HUDEP-2 (cell line): ENCODE results near the gene IL21R.
A peak's percentile ranks its signal among the peaks of the same experiment; 100 is the strongest.
"Not testable (repeated sequence)": the region's sequence is repeated elsewhere in the genome, so short reads cannot be mapped to it uniquely, and the experiment has no call there.

Experiments used
- DNase-seq, 76 experiments: peaks; one replicate each; lab custom pipeline; 2025; ENCODE audit not compliant: unreplicated experiment in 76 of 76; lab: John Stamatoyannopoulos, UW

The IL21R gene

DNA sequence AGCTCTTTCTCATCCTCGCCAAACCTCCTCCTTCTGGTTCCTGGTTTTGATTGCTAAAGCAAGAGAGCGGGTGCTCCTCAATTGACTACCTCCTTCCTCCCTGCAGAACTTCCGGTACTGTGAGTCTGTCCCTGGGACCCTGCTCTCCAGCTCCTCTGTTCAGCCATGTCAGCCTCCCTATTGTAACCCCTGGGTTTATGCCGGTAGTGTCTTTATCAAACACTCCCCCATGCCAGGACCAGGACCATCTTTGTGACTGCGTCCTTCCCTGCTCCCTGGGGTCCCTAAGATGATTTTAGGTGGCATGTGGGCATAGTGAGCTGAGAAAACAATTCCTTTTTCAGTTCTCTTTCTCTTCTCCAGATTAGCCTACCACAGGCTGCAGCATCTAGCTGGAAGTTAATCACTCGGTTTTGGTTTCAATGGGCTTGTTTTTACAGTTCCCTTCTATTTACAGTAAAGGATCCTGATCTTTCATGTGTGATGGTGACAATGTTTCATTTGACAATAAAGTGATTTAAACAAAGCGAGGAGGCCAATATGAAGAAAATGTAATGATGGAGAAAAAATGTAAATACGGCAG, 27.7 kb upstream of the IL21R start:
- no peak for DNase-seq

DNA sequence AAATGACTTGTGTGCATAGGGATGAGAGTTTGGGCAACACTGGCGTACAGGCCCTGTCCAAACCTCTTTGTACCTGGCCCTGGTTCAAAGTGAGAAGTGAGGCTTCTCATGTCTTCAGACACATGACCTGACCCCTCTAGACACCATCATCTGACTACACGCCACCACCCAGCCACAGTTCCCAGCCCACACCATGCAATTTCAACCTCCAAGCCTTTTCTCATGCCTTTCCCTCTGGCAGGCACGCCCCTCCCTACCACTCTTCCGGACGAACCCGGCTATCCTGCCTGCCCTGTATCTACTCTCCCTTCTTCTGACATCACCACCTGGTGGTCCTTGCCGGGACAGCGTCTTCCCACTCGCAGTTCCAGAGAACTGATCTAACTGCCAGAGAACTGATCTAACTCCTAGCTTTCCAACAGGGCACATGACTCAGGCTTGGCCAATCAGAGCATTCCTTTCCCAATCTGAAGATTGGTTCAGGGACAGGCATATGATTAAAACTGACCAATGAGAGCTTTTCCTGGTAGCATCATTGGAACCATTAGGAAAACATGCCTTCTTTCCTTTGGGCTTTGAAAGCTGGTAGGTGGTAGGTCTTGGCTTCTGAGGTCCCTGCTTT, 27.1 kb upstream of the IL21R start:
- peak in 54 of 76 experiments; percentile 8 to 68 (median 35) for DNase-seq

DNA sequence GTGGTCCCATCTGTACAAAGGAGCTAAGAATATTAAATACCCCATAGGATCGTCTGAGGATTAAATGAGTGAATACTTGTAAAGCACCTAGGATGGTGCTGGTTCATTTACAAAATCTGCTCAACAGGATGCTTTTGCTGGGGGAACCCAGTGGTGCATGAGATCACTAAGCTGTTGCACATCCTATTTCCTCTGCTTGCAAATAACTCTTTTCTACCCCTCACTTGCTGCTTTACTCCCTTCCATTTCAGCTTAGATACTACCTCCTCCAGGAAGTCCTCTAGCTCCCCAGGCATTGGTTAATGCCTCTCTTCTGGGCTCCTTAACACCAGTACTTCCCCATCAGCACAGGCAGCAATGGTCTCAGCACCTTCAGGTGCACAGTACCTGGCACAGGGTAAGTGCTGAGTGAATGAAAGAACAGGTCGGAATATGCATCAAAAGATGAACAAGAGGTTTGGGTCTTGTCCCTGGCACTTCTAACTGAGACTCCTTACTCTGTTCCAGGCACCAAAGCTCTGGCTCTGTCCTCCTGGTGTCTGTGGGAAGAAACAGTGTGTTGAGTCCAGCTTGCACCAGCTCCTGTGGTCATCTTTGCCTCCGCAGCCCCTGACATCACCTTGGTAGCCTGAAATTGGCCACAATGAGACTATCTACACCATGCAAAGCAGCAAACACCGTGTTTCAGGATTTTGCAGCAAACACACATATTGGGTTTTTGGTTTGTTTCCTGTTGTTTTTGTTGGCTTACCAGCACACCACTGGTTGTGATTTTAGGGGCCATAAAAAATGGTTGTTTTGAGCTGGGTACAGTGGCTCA, 24.1 kb upstream of the IL21R start:
- DNase-seq, result no peak

DNA sequence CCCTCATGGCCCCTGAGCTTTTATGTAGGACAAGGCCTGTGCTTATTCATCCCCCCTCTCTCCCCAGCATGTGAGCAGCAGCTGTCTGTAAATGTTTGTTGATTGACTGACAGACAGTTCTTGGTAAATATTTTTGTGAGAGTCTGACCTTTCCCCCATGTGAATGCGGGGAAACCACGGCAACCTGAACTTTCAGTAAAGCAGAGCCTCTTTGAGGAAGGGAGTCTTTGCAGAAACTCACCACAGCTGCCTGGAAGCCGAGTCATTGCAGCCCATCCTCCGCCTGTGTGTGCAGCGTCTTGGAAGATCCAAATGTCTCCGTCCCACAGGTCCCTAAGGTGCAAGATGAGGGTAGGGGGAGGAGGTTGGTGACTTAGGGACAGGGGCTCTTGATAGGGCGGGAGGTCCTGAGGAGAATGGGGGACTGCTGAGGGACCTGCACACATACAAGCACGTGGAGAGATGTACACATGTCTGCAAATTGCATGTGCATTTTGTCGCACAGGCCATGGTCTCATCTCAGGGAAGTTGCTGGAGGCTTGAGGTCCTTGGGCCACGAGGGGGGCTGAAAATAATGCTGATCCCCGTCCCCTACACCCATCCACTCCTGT, 23.0 kb upstream of the IL21R start:
- no peak for DNase-seq

DNA sequence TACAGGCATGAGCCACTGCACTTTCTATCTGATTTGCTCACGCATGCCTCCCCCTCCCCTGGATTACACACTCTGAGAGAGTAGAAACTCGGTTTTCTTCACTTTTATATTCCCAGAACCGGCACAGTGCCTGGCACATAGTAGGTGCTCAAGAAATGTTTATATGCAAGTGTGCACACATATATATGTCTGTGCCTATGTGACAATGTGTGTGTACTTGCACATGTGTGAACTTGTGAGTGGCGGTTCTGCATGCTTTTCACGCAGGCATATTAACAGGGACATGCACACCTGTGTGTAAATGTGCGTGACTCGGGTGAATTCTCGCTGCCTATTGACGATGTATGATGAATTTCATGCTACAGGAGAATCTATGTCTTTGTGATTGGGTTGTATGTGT, 22.1 kb upstream of the IL21R start:
- DNase-seq, result no peak

DNA sequence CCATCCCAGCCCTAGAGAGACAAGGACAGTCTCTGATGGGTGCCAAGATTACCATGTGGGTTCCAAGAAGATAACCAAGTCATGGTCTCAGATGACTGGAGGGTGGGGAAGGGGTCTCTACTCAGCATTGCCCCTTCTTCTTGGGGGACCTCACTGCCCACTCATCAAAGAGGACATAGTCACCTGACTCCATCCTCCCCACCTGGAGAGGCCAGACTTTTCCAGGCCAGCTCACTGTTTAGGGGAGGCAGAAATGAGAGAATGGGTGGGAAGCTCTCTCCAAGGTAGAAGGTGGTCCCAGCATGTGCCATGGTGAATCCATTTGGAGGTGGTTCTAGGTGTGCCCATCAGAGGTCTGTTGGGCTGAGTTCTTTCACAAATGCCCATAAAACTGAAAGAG, 20.7 kb upstream of the IL21R start:
- DNase-seq, result no peak

DNA sequence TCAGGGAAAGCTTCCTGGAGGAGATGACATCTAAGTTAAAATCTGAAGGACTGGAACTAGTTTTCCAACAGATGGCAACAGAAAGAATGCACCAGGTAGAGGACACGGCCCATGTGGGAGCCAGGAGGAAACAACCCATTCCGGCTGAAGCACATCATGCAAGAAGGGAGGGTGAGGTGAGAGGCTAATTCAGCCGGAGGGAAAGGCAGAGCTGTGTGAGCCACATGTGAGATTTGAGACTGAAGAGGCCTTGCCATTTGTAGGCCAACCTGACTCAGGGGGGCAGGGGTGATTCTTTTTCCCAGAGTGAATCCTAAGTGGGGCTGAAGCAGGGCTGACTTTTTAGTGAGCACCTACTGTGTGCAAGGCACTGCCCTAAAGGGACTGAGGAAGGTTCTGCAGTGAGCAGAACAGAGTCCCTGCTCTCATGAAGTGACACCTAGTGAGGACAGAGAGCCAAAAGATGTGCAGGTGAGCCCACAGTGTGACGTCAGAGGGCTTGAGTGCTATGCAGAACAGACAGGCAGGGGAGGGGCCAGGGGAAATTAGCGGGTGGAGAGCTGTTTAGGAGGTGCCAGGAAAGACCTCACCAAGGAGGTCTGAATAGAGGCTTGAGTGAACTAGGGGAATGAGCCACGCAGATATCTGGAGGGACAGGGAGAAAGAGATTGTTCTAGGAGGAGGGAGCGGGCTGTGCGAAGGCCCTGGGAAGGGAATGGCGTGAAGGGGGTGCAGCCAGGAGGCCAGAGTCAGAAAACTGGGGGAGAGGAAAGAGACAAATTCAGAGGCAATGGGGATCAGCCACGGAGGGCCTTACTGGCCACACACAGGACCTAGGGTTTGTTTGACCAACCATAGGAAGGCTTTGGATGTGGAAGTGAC, 19.8 kb upstream of the IL21R start:
- no peak for DNase-seq

DNA sequence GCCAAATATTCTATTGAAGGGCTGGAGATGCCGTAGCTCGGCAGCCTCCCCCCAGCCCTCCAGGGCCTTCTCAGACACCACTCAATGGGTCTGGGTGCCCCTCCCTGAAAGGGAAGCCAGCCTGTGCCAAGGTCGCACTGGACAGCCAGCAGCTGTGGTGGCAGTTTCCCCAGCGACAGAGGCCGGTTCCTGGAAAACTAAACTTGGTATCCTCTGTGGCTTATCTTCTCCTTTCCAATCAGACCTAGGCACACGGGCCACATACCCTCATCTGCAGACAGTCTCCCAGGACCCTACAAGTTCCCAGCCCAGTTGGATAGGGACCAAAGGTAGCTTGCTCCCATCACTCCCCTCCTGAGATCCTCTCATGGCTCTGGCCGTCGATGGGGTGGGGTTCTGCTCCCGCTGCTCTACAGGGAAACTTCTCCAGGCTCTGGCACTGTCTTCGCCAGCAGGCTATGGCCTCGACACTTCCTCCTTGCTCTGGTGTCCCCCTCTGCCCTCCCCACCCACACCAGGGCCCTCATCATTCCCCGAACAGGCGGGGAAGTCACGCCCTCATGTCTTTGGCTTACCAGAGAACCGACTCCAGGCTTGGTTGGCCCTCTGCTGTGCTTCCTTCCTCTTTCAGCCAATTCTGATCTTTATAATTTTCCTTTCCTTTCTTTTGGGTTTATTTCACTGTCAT, 18.3 kb upstream of the IL21R start:
- peak in 1 of 76 experiments; percentile 1 for DNase-seq

DNA sequence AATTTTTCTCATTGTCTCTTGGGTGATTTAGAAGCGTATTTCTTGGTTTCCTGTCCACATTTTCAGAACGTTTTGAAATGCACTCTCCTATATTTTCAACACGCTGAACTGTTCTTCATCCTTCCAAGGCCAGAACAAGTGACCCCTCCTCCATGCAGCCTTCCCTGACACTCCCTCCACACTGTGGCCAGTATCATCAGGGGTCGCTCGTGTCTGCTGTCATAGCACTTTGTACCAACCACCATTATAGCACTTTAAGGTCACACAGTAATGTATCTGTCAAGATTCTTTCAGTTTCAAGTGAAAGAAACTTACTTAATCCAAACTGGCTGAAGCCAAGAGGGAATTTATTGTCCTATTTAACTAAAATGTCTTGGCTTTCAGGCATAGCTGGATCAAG, 17.5 kb upstream of the IL21R start:
- DNase-seq, result no peak

DNA sequence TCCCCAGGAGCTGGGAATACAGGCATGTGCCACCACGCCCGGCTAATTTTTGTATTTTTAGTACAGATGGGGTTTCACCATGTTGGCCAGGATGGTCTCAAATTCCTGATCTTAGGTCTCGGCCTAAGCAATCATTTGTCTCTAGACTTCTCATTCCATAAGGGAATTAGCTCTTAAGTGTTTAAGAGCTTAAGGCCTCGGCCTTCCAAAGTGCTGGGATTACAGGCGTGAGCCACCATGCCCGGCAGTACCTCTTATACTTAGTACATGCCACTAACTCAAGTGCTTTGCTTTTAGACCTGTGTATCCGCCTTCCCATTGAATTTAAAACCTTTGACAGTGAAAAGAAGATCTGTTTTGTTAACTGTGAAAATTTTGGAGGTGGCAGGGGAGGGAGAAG, 16.6 kb upstream of the IL21R start:
- DNase-seq, result no peak

DNA sequence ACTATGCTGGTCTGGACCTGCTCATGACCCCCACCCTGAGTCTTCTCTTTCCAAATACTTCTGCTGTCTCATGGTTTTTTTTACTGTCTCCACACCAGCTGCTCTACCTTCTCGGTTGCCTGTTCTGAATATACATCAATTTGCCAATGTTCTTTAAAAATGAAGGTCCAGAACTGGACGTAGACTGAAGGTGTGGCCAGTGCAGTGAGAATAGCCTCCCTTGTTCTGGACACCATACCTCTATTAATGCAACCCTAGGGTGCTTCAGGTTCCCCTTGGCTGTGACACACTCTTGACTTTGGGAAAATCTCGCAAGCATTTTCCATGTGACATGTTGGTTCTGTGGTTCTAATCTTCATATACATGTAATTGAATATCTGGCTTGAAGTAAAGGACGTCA, 15.3 kb upstream of the IL21R start:
- DNase-seq, result no peak

DNA sequence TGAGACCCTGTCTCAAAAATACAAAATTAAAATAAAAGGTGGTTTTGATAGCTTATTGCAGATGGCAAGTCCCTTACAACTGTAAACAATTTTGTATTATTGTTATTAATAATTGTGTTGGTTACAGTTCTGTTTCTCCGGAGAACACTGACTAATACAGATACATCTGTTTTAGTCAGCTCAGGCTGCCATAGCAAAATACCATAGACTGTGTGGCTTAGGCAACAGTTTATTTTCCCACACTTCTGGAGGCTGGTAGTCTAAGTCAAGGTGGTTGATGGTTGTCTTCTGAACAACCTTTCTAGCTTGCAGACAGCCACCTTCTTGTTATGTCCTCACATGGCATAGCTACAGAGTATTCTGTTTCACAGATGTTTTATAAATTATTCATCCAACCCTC, 14.2 kb upstream of the IL21R start:
- DNase-seq, result no peak

DNA sequence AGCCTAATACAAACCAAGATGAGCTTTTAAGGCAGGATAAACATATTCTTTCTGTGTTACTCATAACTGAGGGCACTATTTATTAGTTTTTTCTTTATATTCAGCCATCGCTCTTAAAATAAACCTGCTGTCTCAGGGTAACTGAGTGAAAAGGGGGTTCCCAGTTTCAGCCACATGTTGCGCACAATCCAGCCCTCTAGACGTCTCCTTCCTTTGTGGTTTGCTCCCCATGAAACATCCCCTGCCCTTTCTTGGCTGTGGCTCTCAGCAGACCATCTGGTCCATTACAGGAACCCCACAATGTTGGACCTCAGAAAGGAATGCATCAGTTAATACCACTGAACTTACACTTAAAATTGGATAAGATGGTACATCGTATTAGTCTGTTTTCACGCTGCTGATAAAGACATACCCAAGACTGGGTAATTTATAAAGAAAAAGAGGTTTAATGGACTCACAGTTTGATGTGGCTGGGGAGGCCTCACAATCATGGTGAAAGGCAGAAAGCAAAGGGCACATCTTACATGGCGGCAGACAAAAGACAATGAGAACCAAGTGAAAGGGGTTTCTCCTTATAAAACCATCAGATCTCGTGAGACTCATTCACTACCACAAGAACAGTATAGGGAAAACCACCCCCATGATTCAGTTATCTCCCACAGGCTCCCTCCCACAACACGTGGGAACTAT, 12.6 kb upstream of the IL21R start:
- no peak for DNase-seq

DNA sequence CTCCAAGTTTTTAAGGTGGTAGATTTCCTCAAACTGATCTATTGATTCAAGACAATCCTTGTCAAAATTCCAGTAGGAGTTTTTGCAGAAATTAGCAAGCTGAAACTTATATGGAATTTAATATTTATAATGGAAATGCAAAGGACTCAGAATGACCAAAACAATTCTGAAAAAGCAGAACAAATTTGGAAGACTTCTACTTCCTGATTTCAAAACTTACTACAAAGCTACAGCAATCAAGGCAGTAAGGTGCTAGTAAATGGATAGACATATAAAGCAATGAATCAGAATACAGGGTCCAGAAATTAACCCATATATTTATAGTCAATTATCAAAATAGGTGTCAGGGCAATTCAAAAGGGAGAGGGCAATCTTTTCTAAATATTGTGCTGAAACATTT, 11.8 kb upstream of the IL21R start:
- no peak for DNase-seq

DNA sequence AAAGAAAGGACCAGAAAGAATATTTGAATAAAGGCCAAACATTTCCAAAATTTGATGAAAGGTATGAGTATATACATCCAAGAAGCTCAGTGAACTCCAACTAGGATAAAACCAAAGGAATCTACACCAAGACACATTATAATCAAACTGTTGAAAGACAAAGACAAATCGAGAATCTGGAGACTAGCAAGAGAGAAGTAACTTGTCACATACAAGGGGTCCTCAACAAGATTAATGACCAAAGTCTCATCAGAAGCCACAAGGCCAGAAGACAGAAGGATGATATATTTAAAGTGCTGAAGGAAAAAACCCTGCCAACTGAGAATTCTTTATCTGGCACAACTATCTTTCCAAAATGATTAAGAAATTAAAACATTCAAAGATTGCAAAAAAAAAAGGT, 9.3 kb upstream of the IL21R start:
- no peak for DNase-seq

DNA sequence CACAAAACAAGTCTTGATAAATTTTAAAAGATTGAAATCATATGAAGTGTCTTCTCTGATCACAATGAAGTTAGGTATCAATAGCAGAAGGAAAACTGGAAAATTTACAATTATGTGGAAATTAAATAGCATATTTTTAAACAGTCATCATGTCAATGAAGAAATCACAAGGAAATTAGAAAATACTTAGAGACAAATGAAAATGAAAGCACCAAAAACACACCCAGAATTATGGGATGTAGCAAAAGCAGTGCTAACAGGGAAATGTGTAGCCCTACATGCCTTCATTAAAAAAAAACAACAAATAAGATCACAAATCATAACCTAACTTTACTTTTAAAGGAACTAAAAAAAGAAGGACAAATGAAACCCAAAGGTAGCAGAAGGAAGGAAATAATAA, 7.5 kb upstream of the IL21R start:
- no peak for DNase-seq

DNA sequence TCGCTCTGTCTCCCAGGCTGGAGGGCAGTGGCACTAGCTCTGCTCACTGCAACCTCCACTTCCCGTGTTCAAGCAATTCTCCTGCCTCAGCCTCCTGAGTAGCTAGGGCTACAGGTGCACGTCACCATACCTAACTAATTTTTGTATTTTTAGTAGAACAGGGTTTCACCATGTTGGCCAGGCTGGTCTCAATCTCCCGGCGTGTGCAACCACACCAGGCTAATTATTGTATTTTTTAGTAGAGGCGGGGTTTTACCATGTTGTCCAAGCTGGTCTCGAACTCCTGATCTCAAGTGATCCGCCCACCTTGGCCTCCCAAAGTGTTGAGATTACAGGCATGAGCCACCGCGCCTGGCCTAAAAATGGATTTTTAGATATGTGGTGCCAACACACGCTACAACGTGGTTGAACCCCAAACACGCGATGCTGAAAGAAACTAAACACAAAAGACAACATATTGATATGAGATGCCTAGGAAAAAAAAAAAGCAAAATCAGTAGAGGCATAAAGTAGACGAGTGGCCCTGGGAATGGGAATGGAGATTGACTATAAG, 3.6 kb upstream of the IL21R start:
- DNase-seq, result not testable (repeated sequence)

DNA sequence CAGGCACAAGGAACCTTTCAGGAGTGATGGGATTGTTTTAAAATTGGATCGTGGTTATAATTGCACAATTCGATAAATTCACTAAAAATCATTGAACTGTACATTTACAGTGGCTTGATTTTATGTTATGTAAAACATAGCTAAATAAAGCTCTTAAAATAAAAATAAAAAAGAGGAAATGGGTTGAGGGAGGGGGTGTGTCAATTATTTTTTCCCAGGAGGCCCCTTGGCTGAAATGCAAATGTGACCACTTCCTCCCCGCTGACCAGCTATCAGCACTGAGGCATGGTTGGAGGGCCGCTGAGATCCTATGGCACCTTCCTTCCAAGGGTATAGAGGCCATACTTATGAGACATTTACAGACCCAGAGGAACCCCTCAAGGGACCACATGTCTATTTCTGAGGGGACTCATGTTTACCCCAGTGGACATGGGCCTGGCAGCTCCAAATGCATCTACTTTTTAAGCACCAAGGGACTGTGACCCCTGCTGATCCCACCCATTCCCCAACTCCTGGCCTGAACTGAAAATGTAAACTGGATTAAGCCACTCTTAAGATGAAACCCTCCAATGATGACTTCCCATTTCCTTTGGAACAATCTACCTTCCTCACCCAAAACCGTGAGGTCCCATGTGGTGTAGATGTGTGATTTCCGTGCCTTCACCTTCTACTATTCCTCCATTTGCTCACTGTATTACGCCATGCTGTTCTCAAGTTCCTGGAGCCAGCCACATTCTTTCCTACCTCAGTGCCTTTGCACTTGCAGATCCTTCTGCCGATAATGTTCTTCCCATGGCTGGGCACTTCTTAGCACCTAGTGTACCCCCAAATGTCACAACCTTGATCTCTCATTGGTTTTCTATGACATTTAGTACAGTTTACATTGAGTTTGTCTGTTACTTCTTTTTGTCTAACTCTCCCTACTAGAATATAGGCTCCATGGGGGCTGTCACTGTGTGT, 2.8 kb upstream of the IL21R start:
- no peak for DNase-seq
